Liver (tissue), 9 donors: Measurements from ENCODE around the gene TBXT. TPM values are rescaled to one million over a fixed set of nuclear protein-coding genes. Genes with fewer than 3 reads are reported as not detected.

Experiments used
- DNase-seq: peaks from one replicate; pipeline ENCODE4 v3.0.0-alpha.2; 2017; ENCODE audit warnings: low spot score
- H3K27ac ChIP-seq, 2 donors: one replicate each; pipeline ENCODE4 v1.7.0; 2013; ENCODE audit warnings: inconsistent platforms in 2 of 2, low read length in 2 of 2, control low read depth in 1 of 2, low read depth in 1 of 2, mild to moderate bottlenecking in 1 of 2
- H3K27me3 ChIP-seq, 4 donors: one replicate each; pipeline versions ENCODE4 v1.6.1 to v1.7.0; 2013; ENCODE audit warnings: low read length in 3 of 4, inconsistent platforms in 1 of 4, mild to moderate bottlenecking in 1 of 4, moderate library complexity in 1 of 4; ENCODE audit not compliant: control insufficient read depth in 4 of 4, insufficient read depth in 4 of 4
- H3K36me3 ChIP-seq, 4 donors: one replicate each; pipeline versions ENCODE4 v1.6.1 to v1.7.0; 2013; ENCODE audit warnings: low read length in 3 of 4, mild to moderate bottlenecking in 3 of 4, low read depth in 1 of 4, moderate library complexity in 1 of 4; ENCODE audit not compliant: control insufficient read depth in 4 of 4, insufficient read depth in 3 of 4
- H3K4me1 ChIP-seq, 4 donors: one replicate each; pipeline versions ENCODE4 v1.6.1 to v1.7.0; 2013; ENCODE audit warnings: low read length in 3 of 4, mild to moderate bottlenecking in 3 of 4, moderate library complexity in 1 of 4; ENCODE audit not compliant: control insufficient read depth in 4 of 4, insufficient read depth in 4 of 4
- H3K4me3 ChIP-seq, 3 donors: one replicate each; pipeline versions ENCODE4 v1.6.1 to v1.7.0; 2013; ENCODE audit warnings: low read length in 3 of 3, control low read depth in 1 of 3, low read depth in 1 of 3, mild to moderate bottlenecking in 1 of 3
- H3K9ac ChIP-seq, 2 donors: one replicate each; pipeline ENCODE4 v1.7.0; 2013; ENCODE audit warnings: low read length in 2 of 2, mild to moderate bottlenecking in 2 of 2, moderate library complexity in 2 of 2, control low read depth in 1 of 2, low read depth in 1 of 2
- H3K9me3 ChIP-seq, 4 donors: one replicate each; pipeline versions ENCODE4 v1.6.1 to v1.7.0; 2013; ENCODE audit warnings: low read length in 3 of 4; ENCODE audit not compliant: control insufficient read depth in 4 of 4
- ATF3 ChIP-seq: IDR thresholded peaks from 2 replicates; pipeline ENCODE4 v1.6.1; 2016; ENCODE audit warnings: antibody characterized with exemption
- CTCF ChIP-seq: fragments of 150-350 bp; IDR thresholded peaks from 2 replicates; pipeline ENCODE4 v1.5.1; 2017; ENCODE audit warnings: improper control_type of control experiment, low read depth, low read length; ENCODE audit not compliant: missing input control
- EGR1 ChIP-seq, 2 donors: IDR thresholded peaks; 2 replicates each; pipeline ENCODE4 v1.6.1; 2016 to 2018; ENCODE audit warnings: antibody characterized with exemption in 2 of 2, low read depth in 2 of 2
- FOXA1 ChIP-seq: IDR thresholded peaks from 2 replicates; pipeline ENCODE4 v1.6.1; 2016; ENCODE audit warnings: antibody characterized with exemption
- FOXA2 ChIP-seq: IDR thresholded peaks from 2 replicates; pipeline ENCODE4 v1.6.1; 2016; ENCODE audit warnings: antibody characterized with exemption
- GABPA ChIP-seq, 2 donors: IDR thresholded peaks in 1 of 2; conservative IDR thresholded peaks in 1 of 2; 2 replicates each; pipeline ENCODE4 v1.6.1; 2016; ENCODE audit warnings: antibody characterized with exemption in 2 of 2, mild to moderate bottlenecking in 1 of 2, moderate library complexity in 1 of 2
- HNF4A ChIP-seq, 2 donors: conservative IDR thresholded peaks; 2 replicates each; pipeline ENCODE4 v1.6.1; 2016; ENCODE audit warnings: antibody characterized with exemption in 2 of 2, mild to moderate bottlenecking in 2 of 2
- HNF4G ChIP-seq: IDR thresholded peaks from 2 replicates; pipeline ENCODE4 v1.6.1; 2016; ENCODE audit warnings: antibody characterized with exemption
- JUND ChIP-seq, 2 donors: IDR thresholded peaks; 2 replicates each; pipeline ENCODE4 v1.6.1; 2016; ENCODE audit warnings: antibody characterized with exemption in 2 of 2
- MAX ChIP-seq: IDR thresholded peaks from 2 replicates; pipeline ENCODE4 v1.6.1; 2016; ENCODE audit warnings: antibody characterized with exemption
- NR2F2 ChIP-seq: IDR thresholded peaks from 2 replicates; pipeline ENCODE4 v1.6.1; 2016; ENCODE audit warnings: antibody characterized with exemption
- RAD21 ChIP-seq, 2 donors: IDR thresholded peaks; 2 replicates each; pipeline ENCODE4 v1.6.1; 2016; ENCODE audit warnings: antibody characterized with exemption in 2 of 2, mild to moderate bottlenecking in 2 of 2
- RXRA ChIP-seq, 2 donors: IDR thresholded peaks; 2 replicates each; pipeline ENCODE4 v1.6.1; 2017 to 2018; ENCODE audit warnings: antibody characterized with exemption in 2 of 2, mild to moderate bottlenecking in 1 of 2
- SP1 ChIP-seq: IDR thresholded peaks from 2 replicates; pipeline ENCODE4 v1.6.1; 2018; ENCODE audit warnings: antibody characterized with exemption, mild to moderate bottlenecking
- TAF1 ChIP-seq: conservative IDR thresholded peaks from 2 replicates; pipeline ENCODE4 v1.6.1; 2016; ENCODE audit warnings: antibody characterized with exemption, mild to moderate bottlenecking
- YY1 ChIP-seq: IDR thresholded peaks from 2 replicates; pipeline ENCODE4 v1.6.1; 2016; ENCODE audit warnings: antibody characterized with exemption, mild to moderate bottlenecking
- WGBS: extraction: QIAGEN DNeasy Blood & Tissue Kit; methylation state at CpG from one replicate; pipeline ENCODE4 v1.1.7; 2013; 5-methylcytosine and 5-hydroxymethylcytosine counted together
- polyA plus RNA-seq, 2 donors: library from polyadenylated mRNA; stranded (reverse) in 1 of 2; unstranded in 1 of 2; fragments of 200-250 nt in 1 of 2; fragments of >200 nt in 1 of 2; fragmentation: Nextera tagmentation in 1 of 2; extraction: Ambion mirVana in 1 of 2; gene quantifications; one replicate each; pipeline versions ENCODE4 v1.2.1 to v1.2.3, GENCODE V29; 2013 to 2015
- total RNA-seq, 2 donors: library from RNA; depleted of rRNA; stranded (reverse); fragments of >200 nt; gene quantifications; one replicate each; pipeline ENCODE4 v1.2.3, GENCODE V29; 2014
- TF ChIP-seq, protein P1 (sequence below): IDR thresholded peaks from 2 replicates; pipeline ENCODE4 v1.6.1; 2016; ENCODE audit warnings: antibody characterized with exemption, mild to moderate bottlenecking
- TF ChIP-seq, protein P2 (sequence below): IDR thresholded peaks from 2 replicates; pipeline ENCODE4 v1.6.1; 2016; ENCODE audit warnings: antibody characterized with exemption
- donor health status: healthy.
- donor health status: healthy.
- donor health status: healthy.
- donor health status: healthy.
- donor health status: healthy.

The TBXT gene
- total and polyA plus RNA-seq, 4 donors, result not detected

DNA sequence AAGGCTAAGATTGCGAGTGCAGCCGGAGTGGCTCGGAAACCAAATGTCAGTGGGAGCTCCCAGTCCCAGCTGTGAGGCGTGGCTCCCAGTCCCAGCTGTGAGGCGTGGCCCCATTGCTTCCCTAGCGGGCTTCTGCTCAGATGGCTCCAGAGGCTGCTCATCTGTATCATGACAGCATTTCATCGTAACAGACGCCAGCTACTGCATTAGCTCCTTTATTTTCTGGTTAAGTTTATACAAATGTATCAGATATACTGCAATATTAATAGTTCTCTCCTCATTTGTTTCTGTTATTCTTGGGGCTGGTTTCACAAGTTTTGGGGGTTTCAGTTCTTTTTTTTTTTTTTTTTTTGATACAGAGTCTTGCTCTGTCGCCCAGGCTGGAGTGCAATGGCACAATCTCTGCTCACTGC, 34.7 kb upstream of the TBXT start:
- DNase-seq, result no peak
- TF ChIP-seq ATF3 (no peak), RXRA (IDR thresholded peaks at IDR 0.05) (no peak), RAD21 (IDR thresholded peaks at IDR 0.05) (no peak), JUND (IDR thresholded peaks at IDR 0.05) (no peak), GABPA (IDR thresholded peaks at IDR 0.05 in 1 of 2, conservative IDR thresholded peaks at IDR 0.05 in 1 of 2) (no peak), YY1 (no peak), TAF1 (no peak), NR2F2 (no peak), FOXA1 (no peak), FOXA2 (no peak), CTCF (no peak), SP1 (no peak), HNF4G (no peak), MAX (no peak), EGR1 (IDR thresholded peaks at IDR 0.05; ENCODE audit: low read depth in 2 of 2) (no peak), HNF4A (conservative IDR thresholded peaks at IDR 0.05) (no peak)
- TF ChIP-seq, protein P1, sequence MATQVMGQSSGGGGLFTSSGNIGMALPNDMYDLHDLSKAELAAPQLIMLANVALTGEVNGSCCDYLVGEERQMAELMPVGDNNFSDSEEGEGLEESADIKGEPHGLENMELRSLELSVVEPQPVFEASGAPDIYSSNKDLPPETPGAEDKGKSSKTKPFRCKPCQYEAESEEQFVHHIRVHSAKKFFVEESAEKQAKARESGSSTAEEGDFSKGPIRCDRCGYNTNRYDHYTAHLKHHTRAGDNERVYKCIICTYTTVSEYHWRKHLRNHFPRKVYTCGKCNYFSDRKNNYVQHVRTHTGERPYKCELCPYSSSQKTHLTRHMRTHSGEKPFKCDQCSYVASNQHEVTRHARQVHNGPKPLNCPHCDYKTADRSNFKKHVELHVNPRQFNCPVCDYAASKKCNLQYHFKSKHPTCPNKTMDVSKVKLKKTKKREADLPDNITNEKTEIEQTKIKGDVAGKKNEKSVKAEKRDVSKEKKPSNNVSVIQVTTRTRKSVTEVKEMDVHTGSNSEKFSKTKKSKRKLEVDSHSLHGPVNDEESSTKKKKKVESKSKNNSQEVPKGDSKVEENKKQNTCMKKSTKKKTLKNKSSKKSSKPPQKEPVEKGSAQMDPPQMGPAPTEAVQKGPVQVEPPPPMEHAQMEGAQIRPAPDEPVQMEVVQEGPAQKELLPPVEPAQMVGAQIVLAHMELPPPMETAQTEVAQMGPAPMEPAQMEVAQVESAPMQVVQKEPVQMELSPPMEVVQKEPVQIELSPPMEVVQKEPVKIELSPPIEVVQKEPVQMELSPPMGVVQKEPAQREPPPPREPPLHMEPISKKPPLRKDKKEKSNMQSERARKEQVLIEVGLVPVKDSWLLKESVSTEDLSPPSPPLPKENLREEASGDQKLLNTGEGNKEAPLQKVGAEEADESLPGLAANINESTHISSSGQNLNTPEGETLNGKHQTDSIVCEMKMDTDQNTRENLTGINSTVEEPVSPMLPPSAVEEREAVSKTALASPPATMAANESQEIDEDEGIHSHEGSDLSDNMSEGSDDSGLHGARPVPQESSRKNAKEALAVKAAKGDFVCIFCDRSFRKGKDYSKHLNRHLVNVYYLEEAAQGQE, result no peak
- TF ChIP-seq, protein P2, sequence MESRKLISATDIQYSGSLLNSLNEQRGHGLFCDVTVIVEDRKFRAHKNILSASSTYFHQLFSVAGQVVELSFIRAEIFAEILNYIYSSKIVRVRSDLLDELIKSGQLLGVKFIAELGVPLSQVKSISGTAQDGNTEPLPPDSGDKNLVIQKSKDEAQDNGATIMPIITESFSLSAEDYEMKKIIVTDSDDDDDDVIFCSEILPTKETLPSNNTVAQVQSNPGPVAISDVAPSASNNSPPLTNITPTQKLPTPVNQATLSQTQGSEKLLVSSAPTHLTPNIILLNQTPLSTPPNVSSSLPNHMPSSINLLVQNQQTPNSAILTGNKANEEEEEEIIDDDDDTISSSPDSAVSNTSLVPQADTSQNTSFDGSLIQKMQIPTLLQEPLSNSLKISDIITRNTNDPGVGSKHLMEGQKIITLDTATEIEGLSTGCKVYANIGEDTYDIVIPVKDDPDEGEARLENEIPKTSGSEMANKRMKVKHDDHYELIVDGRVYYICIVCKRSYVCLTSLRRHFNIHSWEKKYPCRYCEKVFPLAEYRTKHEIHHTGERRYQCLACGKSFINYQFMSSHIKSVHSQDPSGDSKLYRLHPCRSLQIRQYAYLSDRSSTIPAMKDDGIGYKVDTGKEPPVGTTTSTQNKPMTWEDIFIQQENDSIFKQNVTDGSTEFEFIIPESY, result no peak
- Histone ChIP-seq H3K4me3 (no peak overlapping the region), H3K36me3 (no peaks in the 10 kb centered on the region), H3K27me3 (peaks cover 0 to 6% (median 0%) of the 10 kb centered on the region in 4 donors), H3K9ac (no peak overlapping the region), H3K4me1 (no peaks in the 10 kb centered on the region), H3K27ac (no peak overlapping the region), H3K9me3 (no peaks in the 10 kb centered on the region)
- WGBS, result 84% methylated on average over 9 of the region's 9 CpGs
